Measurements from ENCODE around the gene SLC43A3.
A peak's percentile ranks its signal among the peaks of the same experiment; 100 is the strongest.
"Not testable (repeated sequence)": the region's sequence is repeated elsewhere in the genome, so short reads cannot be mapped to it uniquely, and the experiment has no call there.

Gene SLC43A3

GRCh38 chr11:57370251-57370650 lies 56.7 kb downstream of the SLC43A3 start:
- H3K4me3 Mint-ChIP-seq = no peak overlapping the region
- no peaks in the 10 kb centered on the region for H3K4me1 Mint-ChIP-seq
- H3K9me3 Mint-ChIP-seq = no peaks in the 10 kb centered on the region
- H3K27ac Mint-ChIP-seq = no peak overlapping the region
- DNase-seq (no peak), ATAC-seq (no peak)
- H3K27me3 Mint-ChIP-seq = peaks cover 7% of the 10 kb centered on the region

DNA sequence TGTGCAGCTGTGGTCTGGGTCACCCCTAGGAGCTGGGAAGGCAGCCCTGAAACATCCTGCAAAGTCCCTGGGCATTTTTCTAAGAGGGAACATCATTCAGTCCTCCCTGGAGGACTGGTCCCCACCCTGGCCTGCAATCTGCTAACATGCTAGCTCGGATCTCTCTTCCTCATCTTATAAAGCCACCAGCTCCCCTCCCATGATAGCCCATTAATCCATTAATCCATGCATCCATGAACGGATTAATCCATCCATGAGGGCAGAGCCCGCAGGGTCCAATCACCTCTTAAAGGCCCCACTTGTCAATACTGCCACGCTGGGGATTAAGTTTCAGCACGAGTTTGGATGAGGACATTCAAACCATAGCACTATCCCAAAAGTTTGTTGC lies 58.1 kb downstream of the SLC43A3 start:
- Mint-ChIP-seq H3K4me1 (no peaks in the 10 kb centered on the region), H3K9me3 (no peaks in the 10 kb centered on the region), H3K4me3 (no peak overlapping the region), H3K27ac (no peak overlapping the region), H3K27me3 (peaks cover 13% of the 10 kb centered on the region)
- no peak for ATAC-seq
- DNase-seq = no peak

- peak overlapping the region in 1 of 2 donors; percentile 61 for H3K27ac Mint-ChIP-seq
Observed at GRCh38 chr11:57368106-57368844, 58.6 kb downstream of the SLC43A3 start.

DNA sequence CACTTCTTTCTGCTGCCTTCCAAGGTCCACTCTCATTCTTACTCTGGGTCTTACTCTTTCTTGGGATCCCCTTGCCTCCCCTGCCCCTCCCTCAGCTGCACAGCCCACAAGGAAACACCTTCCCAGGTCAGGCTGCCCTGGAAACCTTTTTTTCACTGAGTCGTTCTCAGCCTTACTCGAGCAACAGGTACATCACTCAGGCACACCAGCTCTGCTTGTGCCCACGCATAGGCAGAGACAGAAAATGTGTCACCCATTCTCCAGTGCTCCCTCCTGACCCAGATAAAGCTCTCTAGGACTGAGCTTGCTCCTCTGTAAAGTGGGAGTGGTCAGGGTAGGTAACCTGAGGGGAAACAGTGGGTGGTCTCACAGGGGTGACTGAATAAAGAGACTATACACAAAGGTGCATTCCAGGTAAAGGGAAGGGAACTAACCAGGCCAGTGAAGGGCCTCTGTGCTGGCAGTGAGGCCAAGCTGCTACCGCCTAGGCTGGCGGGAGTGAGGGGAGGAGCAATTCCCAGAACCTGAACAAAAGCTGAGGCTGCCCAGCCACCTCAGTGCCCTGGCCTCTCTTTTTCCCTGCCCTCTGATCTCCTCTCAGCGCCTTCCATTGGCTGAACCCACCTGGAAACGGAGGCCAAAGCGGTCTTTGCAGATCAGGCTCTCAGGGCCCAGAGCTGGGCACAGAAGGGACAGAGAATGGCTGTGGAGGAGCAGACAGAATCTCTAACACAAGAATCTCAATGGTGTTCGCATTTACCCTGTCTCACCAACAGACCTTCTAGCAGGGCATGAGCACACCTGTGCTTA lies 61.9 kb downstream of the SLC43A3 start:
- no peaks in the 10 kb centered on the region for H3K9me3 Mint-ChIP-seq
- no peak overlapping the region for H3K4me3 Mint-ChIP-seq
- H3K27ac Mint-ChIP-seq = no peak overlapping the region
- DNase-seq (no peak), ATAC-seq (no peak)
- H3K27me3 Mint-ChIP-seq = peaks cover 24% of the 10 kb centered on the region
- no peaks in the 10 kb centered on the region for H3K4me1 Mint-ChIP-seq

More at GRCh38 chr11:57368106-57368844, 58.6 kb downstream of the SLC43A3 start:
- Mint-ChIP-seq H3K27me3 (peaks cover 16% of the 10 kb centered on the region), H3K4me1 (no peaks in the 10 kb centered on the region), H3K4me3 (no peak overlapping the region), H3K9me3 (no peaks in the 10 kb centered on the region)
- DNase-seq = no peak
- no peak for ATAC-seq

GRCh38 chr11:57363131-57364080 lies 63.5 kb downstream of the SLC43A3 start:
- H3K9me3 Mint-ChIP-seq = no peaks in the 10 kb centered on the region
- DNase-seq = no peak
- H3K4me1 Mint-ChIP-seq = no peaks in the 10 kb centered on the region
- no peak overlapping the region for H3K4me3 Mint-ChIP-seq
- H3K27me3 Mint-ChIP-seq = peaks cover 21% of the 10 kb centered on the region
- ATAC-seq = no peak
- H3K27ac Mint-ChIP-seq = no peak overlapping the region

GRCh38 chr11:57361926-57362325 lies 65.0 kb downstream of the SLC43A3 start:
- no peak for ATAC-seq
- no peak overlapping the region for H3K4me3 Mint-ChIP-seq
- no peaks in the 10 kb centered on the region for H3K9me3 Mint-ChIP-seq

DNA sequence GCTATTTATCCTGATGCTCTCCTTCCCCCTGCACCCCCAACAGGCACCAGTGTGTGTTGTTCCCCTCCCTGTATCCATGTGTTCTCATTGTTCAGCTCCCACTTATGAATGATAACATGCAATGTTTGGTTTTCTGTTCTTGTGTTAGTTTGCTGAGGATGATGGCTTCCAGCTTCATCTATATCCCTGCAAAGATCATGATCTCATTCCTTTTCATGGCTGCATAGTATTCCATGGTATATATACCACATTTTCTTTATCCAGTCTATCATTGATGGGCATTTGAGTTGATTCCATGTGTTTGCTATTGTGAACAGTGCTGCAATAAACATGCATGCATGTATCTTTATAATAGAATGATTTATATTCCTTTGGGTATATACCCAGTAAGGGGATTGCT lies 65.5 kb downstream of the SLC43A3 start:
- peaks cover 17% of the 10 kb centered on the region for H3K27me3 Mint-ChIP-seq
- not testable (repeated sequence) for H3K9me3 Mint-ChIP-seq, H3K4me3 Mint-ChIP-seq, H3K27ac Mint-ChIP-seq, H3K4me1 Mint-ChIP-seq, DNase-seq, ATAC-seq

More at GRCh38 chr11:57361926-57362325, 65.0 kb downstream of the SLC43A3 start:
- no peak for DNase-seq
- Mint-ChIP-seq H3K4me1 (no peaks in the 10 kb centered on the region), H3K27me3 (peaks cover 17% of the 10 kb centered on the region), H3K27ac (no peak overlapping the region)

- no peaks in the 10 kb centered on the region for H3K9me3 Mint-ChIP-seq
- no peak overlapping the region for H3K4me3 Mint-ChIP-seq
- ATAC-seq (no peak), DNase-seq (no peak)
- no peak overlapping the region for H3K27ac Mint-ChIP-seq
- H3K27me3 Mint-ChIP-seq = peaks cover 17% of the 10 kb centered on the region
- no peaks in the 10 kb centered on the region for H3K4me1 Mint-ChIP-seq
Observed at GRCh38 chr11:57360991-57361390, 65.9 kb downstream of the SLC43A3 start.

GRCh38 chr11:57359896-57360690 lies 66.8 kb downstream of the SLC43A3 start:
- DNase-seq (no peak), ATAC-seq (no peak)
- Mint-ChIP-seq H3K4me3 (no peak overlapping the region), H3K27ac (no peak overlapping the region), H3K4me1 (no peaks in the 10 kb centered on the region), H3K9me3 (no peaks in the 10 kb centered on the region), H3K27me3 (peaks cover 17% of the 10 kb centered on the region)

- Mint-ChIP-seq H3K4me1 (no peaks in the 10 kb centered on the region), H3K27me3 (peaks cover 23% of the 10 kb centered on the region), H3K27ac (no peak overlapping the region), H3K4me3 (no peak overlapping the region), H3K9me3 (no peaks in the 10 kb centered on the region)
- no peak for ATAC-seq
- no peak for DNase-seq
Observed at GRCh38 chr11:57359396-57359795, 67.5 kb downstream of the SLC43A3 start.

GRCh38 chr11:57358991-57359390 lies 67.9 kb downstream of the SLC43A3 start:
- Mint-ChIP-seq H3K27ac (no peak overlapping the region), H3K4me3 (no peak overlapping the region), H3K4me1 (no peaks in the 10 kb centered on the region), H3K9me3 (no peaks in the 10 kb centered on the region), H3K27me3 (peaks cover 23% of the 10 kb centered on the region)
- DNase-seq (no peak), ATAC-seq (no peak)

GRCh38 chr11:57358543-57358961 lies 68.4 kb downstream of the SLC43A3 start:
- H3K27me3 Mint-ChIP-seq = peaks cover 18% of the 10 kb centered on the region
- DNase-seq (no peak), ATAC-seq (no peak)
- no peak overlapping the region for H3K27ac Mint-ChIP-seq
- H3K9me3 Mint-ChIP-seq = no peaks in the 10 kb centered on the region
- no peak overlapping the region for H3K4me3 Mint-ChIP-seq
- H3K4me1 Mint-ChIP-seq = no peaks in the 10 kb centered on the region

GRCh38 chr11:57357856-57358255 lies 69.1 kb downstream of the SLC43A3 start:
- no peaks in the 10 kb centered on the region for H3K4me1 Mint-ChIP-seq
- no peaks in the 10 kb centered on the region for H3K9me3 Mint-ChIP-seq
- ATAC-seq (no peak), DNase-seq (no peak)
- peaks cover 23% of the 10 kb centered on the region for H3K27me3 Mint-ChIP-seq
- no peak overlapping the region for H3K27ac Mint-ChIP-seq
- no peak overlapping the region for H3K4me3 Mint-ChIP-seq

- H3K27me3 Mint-ChIP-seq = peaks cover 23% of the 10 kb centered on the region
- no peaks in the 10 kb centered on the region for H3K9me3 Mint-ChIP-seq
- ATAC-seq = no peak
- no peak for DNase-seq
- H3K27ac Mint-ChIP-seq = no peak overlapping the region
- H3K4me1 Mint-ChIP-seq = no peaks in the 10 kb centered on the region
- H3K4me3 Mint-ChIP-seq = no peak overlapping the region
Observed at GRCh38 chr11:57357310-57357709, 69.6 kb downstream of the SLC43A3 start.

All from stimulated activated naive CD8-positive, alpha-beta T cell treated with anti-CD3 and anti-CD28 coated beads, Interleukin-15, amount 100 ng/mL, for 72 hours (primary cell).